CD4-positive, CD25-positive, alpha-beta regulatory T cell (primary cell): ENCODE data around the gene XDH. TPM values are rescaled to one million over a fixed set of nuclear protein-coding genes. Genes with fewer than 3 reads are reported as not detected.
A peak's percentile ranks its signal among the peaks of the same experiment; 100 is the strongest.

Experiments used
- ATAC-seq, 2 donors: fragments of 150-1000 bp; cut with Tn5 transposase; one replicate each; pipeline ENCODE4 v1.10.0; 2021; ENCODE audit warnings: low read depth in 2 of 2, moderate number of reproducible peaks in 2 of 2, moderate library complexity in 1 of 2
- DNase-seq, 3 donors: peaks; one replicate each; pipeline versions ENCODE4 v3.0.0 to v3.0.0-alpha.2; 2012 to 2022; ENCODE audit warnings: mixed read lengths in 1 of 3
- H3K27ac ChIP-seq: one replicate; pipeline ENCODE4 v1.7.0; 2013; ENCODE audit warnings: mild to moderate bottlenecking, low read length; ENCODE audit not compliant: insufficient read depth, poor library complexity, severe bottlenecking
- H3K27me3 ChIP-seq: one replicate; pipeline ENCODE4 v1.7.0; 2013; ENCODE audit warnings: low read length; ENCODE audit not compliant: control insufficient read depth, insufficient read depth
- H3K36me3 ChIP-seq: one replicate; pipeline ENCODE4 v1.7.0; 2013; ENCODE audit warnings: mild to moderate bottlenecking, low read length, moderate library complexity; ENCODE audit not compliant: control insufficient read depth, insufficient read depth
- H3K4me1 ChIP-seq: 2 replicates; pipeline ENCODE4 v1.7.0; 2013; ENCODE audit warnings: mild to moderate bottlenecking, low read length; ENCODE audit not compliant: insufficient read depth, control insufficient read depth, poor library complexity, severe bottlenecking
- H3K4me3 ChIP-seq: one replicate; pipeline ENCODE4 v1.7.0; 2013; ENCODE audit warnings: low read depth, mild to moderate bottlenecking, low read length, moderate library complexity
- H3K9me3 ChIP-seq, 2 experiments: 1 replicate in 1 of 2; 2 replicates in 1 of 2; pipeline ENCODE4 v1.7.0; 2013; ENCODE audit warnings: low read length in 2 of 2, mild to moderate bottlenecking in 1 of 2, moderate library complexity in 1 of 2; ENCODE audit not compliant: control insufficient read depth in 2 of 2
- H3K27ac Mint-ChIP-seq, 3 donors: one replicate each; pipeline ENCODE4 v1.8.0; 2020 to 2022; ENCODE audit warnings: mild to moderate bottlenecking in 3 of 3, mixed read lengths in 3 of 3, moderate library complexity in 2 of 3
- H3K27me3 Mint-ChIP-seq: one replicate; pipeline ENCODE4 v1.8.0; 2022; ENCODE audit warnings: mild to moderate bottlenecking, mixed read lengths
- H3K36me3 Mint-ChIP-seq: one replicate; pipeline ENCODE4 v1.8.0; 2020; ENCODE audit warnings: mixed read lengths
- H3K4me1 Mint-ChIP-seq, 4 donors: one replicate each; pipeline ENCODE4 v1.8.0; 2020 to 2022; ENCODE audit warnings: mixed read lengths in 4 of 4, mild to moderate bottlenecking in 1 of 4
- H3K4me3 Mint-ChIP-seq, 4 donors: one replicate each; pipeline ENCODE4 v1.8.0; 2020 to 2022; ENCODE audit warnings: mild to moderate bottlenecking in 4 of 4, mixed read lengths in 4 of 4, moderate library complexity in 3 of 4
- H3K9me3 Mint-ChIP-seq, 7 donors: one replicate each; pipeline ENCODE4 v1.8.0; 2020 to 2022; ENCODE audit warnings: mixed read lengths in 7 of 7, mild to moderate bottlenecking in 3 of 7, moderate library complexity in 2 of 7
- polyA plus RNA-seq, 4 donors: library from polyadenylated mRNA; unstranded; fragments of 300-500 nt; fragmentation: Illumina TruSeq; gene quantifications; one replicate each; pipeline ENCODE4 v1.2.3, GENCODE V29; 2021
- total RNA-seq: library from RNA; stranded (reverse); gene quantifications from one replicate; pipeline ENCODE4 v1.2.3, GENCODE V29; 2022

Gene XDH
- total and polyA plus RNA-seq, 5 donors from 2014 or later = not detected

GRCh38 chr2:31318361-31319336 is 95.9 kb downstream of the XDH start:
- Mint-ChIP-seq H3K27ac (peak overlapping the region; percentile 54 to 90 (median 73)), H3K27me3 (no peaks in the 10 kb centered on the region), H3K36me3 (no peaks in the 10 kb centered on the region), H3K4me1 (peaks cover 19 to 39% (median 33%) of the 10 kb centered on the region in 4 donors), H3K4me3 (peak overlapping the region in 3 of 4 donors; percentile 46 to 69 (median 57)), H3K9me3 (peaks cover 0 to 3% (median 0%) of the 10 kb centered on the region in 7 donors)
- Histone ChIP-seq H3K4me1 (peaks cover 30% of the 10 kb centered on the region), H3K27ac (peak overlapping the region; percentile 56), H3K9me3 (no peaks in the 10 kb centered on the region), H3K36me3 (no peaks in the 10 kb centered on the region), H3K27me3 (no peaks in the 10 kb centered on the region), H3K4me3 (no peak overlapping the region)
- DNase-seq = peak in 1 of 3 donors; percentile 42
- peak; percentile 38 to 47 for ATAC-seq

- Mint-ChIP-seq H3K27me3 (peaks cover 6% of the 10 kb centered on the region), H3K4me3 (no peak overlapping the region), H3K36me3 (no peaks in the 10 kb centered on the region), H3K4me1 (peaks cover 17 to 28% (median 23%) of the 10 kb centered on the region in 4 donors), H3K9me3 (peaks cover 0 to 3% (median 0%) of the 10 kb centered on the region in 7 donors), H3K27ac (peak overlapping the region in 1 of 3 donors; percentile 54)
- Histone ChIP-seq H3K27ac (no peak overlapping the region), H3K36me3 (no peaks in the 10 kb centered on the region), H3K4me1 (peaks cover 24% of the 10 kb centered on the region), H3K27me3 (no peaks in the 10 kb centered on the region), H3K9me3 (no peaks in the 10 kb centered on the region), H3K4me3 (no peak overlapping the region)
- no peak for DNase-seq
- no peak for ATAC-seq
Measured at GRCh38 chr2:31317396-31317795, 97.1 kb downstream of the XDH start.

GRCh38 chr2:31314761-31315160 is 99.8 kb downstream of the XDH start:
- no peaks in the 10 kb centered on the region for H3K36me3 ChIP-seq
- ATAC-seq (no peak), DNase-seq (no peak)
- H3K27ac Mint-ChIP-seq = peak overlapping the region in 1 of 3 donors; percentile 37
- H3K27me3 Mint-ChIP-seq = peaks cover 23% of the 10 kb centered on the region
- no peak overlapping the region for H3K4me3 Mint-ChIP-seq
- no peaks in the 10 kb centered on the region for H3K36me3 Mint-ChIP-seq
- peaks cover 0 to 7% (median 1%) of the 10 kb centered on the region in 7 donors for H3K9me3 Mint-ChIP-seq
- no peak overlapping the region for H3K4me3 ChIP-seq
- H3K27ac ChIP-seq = no peak overlapping the region
- peaks cover 20% of the 10 kb centered on the region for H3K4me1 ChIP-seq
- peaks cover 4% of the 10 kb centered on the region for H3K27me3 ChIP-seq
- H3K9me3 ChIP-seq = peaks cover under 1 to 4% of the 10 kb centered on the region in 2 experiments
- H3K4me1 Mint-ChIP-seq = peaks cover 10 to 26% (median 17%) of the 10 kb centered on the region in 4 donors

- Histone ChIP-seq H3K9me3 (peaks cover 2 to 11% of the 10 kb centered on the region in 2 experiments), H3K36me3 (no peaks in the 10 kb centered on the region), H3K4me1 (peaks cover 3% of the 10 kb centered on the region), H3K27me3 (peaks cover 4% of the 10 kb centered on the region), H3K27ac (no peak overlapping the region), H3K4me3 (no peak overlapping the region)
- Mint-ChIP-seq H3K27ac (no peak overlapping the region), H3K27me3 (peaks cover 31% of the 10 kb centered on the region), H3K4me3 (no peak overlapping the region), H3K36me3 (no peaks in the 10 kb centered on the region), H3K4me1 (peaks cover 0 to 8% (median 4%) of the 10 kb centered on the region in 4 donors), H3K9me3 (peaks cover 0 to 10% (median 4%) of the 10 kb centered on the region in 7 donors)
- DNase-seq (peak in 1 of 3 donors; percentile 11), ATAC-seq (no peak)
Measured at GRCh38 chr2:31312898-31313297, 101.6 kb downstream of the XDH start.

- H3K4me1 ChIP-seq = no peaks in the 10 kb centered on the region
Measured at GRCh38 chr2:31304816-31305215, 109.7 kb downstream of the XDH start.

GRCh38 chr2:31302940-31303563 is 111.5 kb downstream of the XDH start:
- Mint-ChIP-seq H3K4me1 (no peaks in the 10 kb centered on the region), H3K9me3 (peaks cover 0 to 3% (median 0%) of the 10 kb centered on the region in 7 donors), H3K36me3 (no peaks in the 10 kb centered on the region), H3K4me3 (no peak overlapping the region), H3K27me3 (peaks cover 31% of the 10 kb centered on the region), H3K27ac (no peak overlapping the region)
- peaks cover 3% of the 10 kb centered on the region for H3K27me3 ChIP-seq
- DNase-seq = no peak
- no peak for ATAC-seq
- no peaks in the 10 kb centered on the region for H3K4me1 ChIP-seq
- H3K4me3 ChIP-seq = no peak overlapping the region
- H3K27ac ChIP-seq = no peak overlapping the region
- no peaks in the 10 kb centered on the region for H3K9me3 ChIP-seq
- H3K36me3 ChIP-seq = no peaks in the 10 kb centered on the region

More at GRCh38 chr2:31304816-31305215, 109.7 kb downstream of the XDH start:
- no peak overlapping the region for H3K4me3 ChIP-seq
- H3K4me3 Mint-ChIP-seq = no peak overlapping the region
- H3K4me1 Mint-ChIP-seq = no peaks in the 10 kb centered on the region
- H3K27ac ChIP-seq = no peak overlapping the region
- peaks cover 3% of the 10 kb centered on the region for H3K27me3 ChIP-seq
- no peaks in the 10 kb centered on the region for H3K36me3 Mint-ChIP-seq
- peaks cover 2 to 7% of the 10 kb centered on the region in 2 experiments for H3K9me3 ChIP-seq
- no peak for ATAC-seq
- peaks cover 0 to 6% (median 3%) of the 10 kb centered on the region in 7 donors for H3K9me3 Mint-ChIP-seq
- H3K27me3 Mint-ChIP-seq = peaks cover 34% of the 10 kb centered on the region
- no peak overlapping the region for H3K27ac Mint-ChIP-seq
- DNase-seq = no peak
- H3K36me3 ChIP-seq = no peaks in the 10 kb centered on the region

GRCh38 chr2:31300309-31300708 is 114.2 kb downstream of the XDH start:
- no peaks in the 10 kb centered on the region for H3K4me1 ChIP-seq
- H3K27me3 Mint-ChIP-seq = peaks cover 18% of the 10 kb centered on the region
- no peak overlapping the region for H3K4me3 Mint-ChIP-seq
- peaks cover 0 to 2% (median 0%) of the 10 kb centered on the region in 7 donors for H3K9me3 Mint-ChIP-seq
- H3K36me3 Mint-ChIP-seq = no peaks in the 10 kb centered on the region
- H3K27ac ChIP-seq = no peak overlapping the region
- ATAC-seq = no peak
- H3K27me3 ChIP-seq = no peaks in the 10 kb centered on the region
- no peaks in the 10 kb centered on the region for H3K4me1 Mint-ChIP-seq
- no peaks in the 10 kb centered on the region for H3K9me3 ChIP-seq
- H3K36me3 ChIP-seq = no peaks in the 10 kb centered on the region
- no peak overlapping the region for H3K27ac Mint-ChIP-seq
- DNase-seq = no peak
- H3K4me3 ChIP-seq = no peak overlapping the region
